HCT116 (cell line): ENCODE measurements around the gene PQBP1. TPM values are rescaled to one million over a fixed set of nuclear protein-coding genes. Genes with fewer than 3 reads are reported as not detected.
A peak's percentile ranks its signal among the peaks of the same experiment; 100 is the strongest.

Experiments used
- ATAC-seq: fragments of 200-7000 bp; cut with Tn5 transposase; 2 replicates; pipeline ENCODE4 v1.9.1; 2020; ENCODE audit warnings: mild to moderate bottlenecking, moderate library complexity
- Bru-seq: library from RNA; stranded (reverse); fragments of 400-500 nt; gene quantifications from one replicate; lab custom pipeline; 2021; lab: Mats Ljungman, UMichigan
- BruChase-seq, 2 experiments: library from RNA; stranded (reverse); fragments of 400-500 nt; gene quantifications; one replicate each; lab custom pipeline; 2021; lab: Mats Ljungman, UMichigan
- BruUV-seq: library from RNA; stranded (reverse); fragments of 400-500 nt; replicated peaks from 2 replicates; lab custom pipeline; 2021; lab: Mats Ljungman, UMichigan
- CTCF ChIA-PET: fragments of 300-600 bp; sonication (Branson Sonifier 250); formaldehyde crosslinking; loops from one replicate; lab custom pipeline; 2021; ENCODE audit warnings: antibody characterized with exemption; lab: Charles Lee
- POLR2A ChIA-PET: fragments of 300-600, 350-600 bp; sonication (Branson Sonifier 250); formaldehyde crosslinking; loops from one replicate; lab custom pipeline; 2021; ENCODE audit warnings: antibody characterized with exemption; lab: Charles Lee
- RAD21 ChIA-PET, 2 experiments: fragments of 300-600 bp; sonication (Branson Sonifier 250); formaldehyde crosslinking; loops; one replicate each; lab custom pipeline; 2023; ENCODE audit warnings: low total read pairs in 2 of 2; ENCODE audit not compliant: uncharacterized antibody in 2 of 2, unreplicated experiment in 2 of 2, low non-redundant PET in 1 of 2; lab: Charles Lee
- DNase-seq: peaks from one replicate; pipeline ENCODE4 v3.0.0-alpha.2; 2010; ENCODE audit warnings: low read depth, low spot score
- H2AFZ ChIP-seq: fragments of 200-600 bp; shearing (Covaris generic), sonication (generic); 2 replicates; pipeline ENCODE4 v1.6.1; 2017; ENCODE audit warnings: low read depth, mixed run types, mixed read lengths, antibody characterized with exemption, low read length; ENCODE audit not compliant: poor library complexity, severe bottlenecking
- H3K27ac ChIP-seq: 2 replicates; pipeline ENCODE4 v1.5.1; 2012; ENCODE audit warnings: low read depth, low read length
- H3K27me3 ChIP-seq: fragments of 200-600 bp; sonication (generic); 2 replicates; pipeline ENCODE4 v1.6.1; 2016; ENCODE audit warnings: mixed run types, low read length, mixed read lengths; ENCODE audit not compliant: insufficient read depth
- H3K36me3 ChIP-seq, 2 experiments: fragments of 200-500 bp in 1 of 2; fragments of 200-600 bp in 1 of 2; sonication (Bioruptor generic) in 1 of 2; sonication (generic) in 1 of 2; 2 replicates each; pipeline versions ENCODE4 v1.5.1 to v1.6.1; 2014 to 2016; ENCODE audit warnings: low read length in 2 of 2, inconsistent platforms in 1 of 2, mixed read lengths in 1 of 2, mixed run types in 1 of 2; ENCODE audit not compliant: insufficient read depth in 2 of 2, control insufficient read depth in 1 of 2
- H3K4me1 ChIP-seq, 2 experiments: fragments of 200-600 bp in 1 of 2; sonication (generic) in 1 of 2; 2 replicates each; pipeline versions ENCODE4 v1.5.1 to v1.6.1; 2012 to 2017; ENCODE audit warnings: low read length in 2 of 2, inconsistent platforms in 1 of 2, mild to moderate bottlenecking in 1 of 2, mixed read lengths in 1 of 2, mixed run types in 1 of 2, moderate library complexity in 1 of 2; ENCODE audit not compliant: insufficient read depth in 2 of 2, control insufficient read depth in 1 of 2
- H3K4me2 ChIP-seq: fragments of 200-600 bp; sonication (generic); 2 replicates; pipeline ENCODE4 v1.6.1; 2017; ENCODE audit warnings: mixed run types, low read length, mixed read lengths
- H3K4me3 ChIP-seq, 2 experiments: fragments of 200-600 bp in 1 of 2; sonication (generic) in 1 of 2; replicated peaks in 1 of 2; 2 replicates each; pipeline ENCODE4 v1.5.1; 2011 to 2016; ENCODE audit warnings: low read length in 2 of 2, control low read depth in 1 of 2, low read depth in 1 of 2, mild to moderate bottlenecking in 1 of 2, mixed read lengths in 1 of 2, mixed run types in 1 of 2
- H3K79me2 ChIP-seq: fragments of 200-600 bp; sonication (generic); 2 replicates; pipeline ENCODE4 v1.6.1; 2017; ENCODE audit warnings: mild to moderate bottlenecking, mixed run types, low read length, moderate library complexity, mixed read lengths; ENCODE audit not compliant: insufficient read depth
- H3K9ac ChIP-seq: fragments of 200-600 bp; sonication (generic); 2 replicates; pipeline ENCODE4 v1.6.1; 2016; ENCODE audit warnings: low read length, mixed read lengths
- H3K9me2 ChIP-seq: fragments of 200-600 bp; sonication (generic), shearing (Covaris generic); 2 replicates; pipeline ENCODE4 v1.6.1; 2017; ENCODE audit warnings: mixed run types, mild to moderate bottlenecking, moderate library complexity; ENCODE audit not compliant: insufficient read depth
- H3K9me3 ChIP-seq, 2 experiments: fragments of 200-500 bp in 1 of 2; fragments of 200-600 bp in 1 of 2; sonication (Bioruptor generic) in 1 of 2; sonication (generic) in 1 of 2; 2 replicates each; pipeline ENCODE4 v1.6.1; 2014 to 2017; ENCODE audit warnings: low read length in 2 of 2, mixed read lengths in 2 of 2, inconsistent platforms in 1 of 2, low read depth in 1 of 2, mild to moderate bottlenecking in 1 of 2, mixed run types in 1 of 2, moderate library complexity in 1 of 2; ENCODE audit not compliant: control insufficient read depth in 1 of 2, insufficient read depth in 1 of 2
- H4K20me1 ChIP-seq: fragments of 200-600 bp; sonication (generic), shearing (Covaris generic); 2 replicates; pipeline ENCODE4 v1.6.1; 2017; ENCODE audit warnings: mixed run types, mild to moderate bottlenecking, moderate library complexity; ENCODE audit not compliant: insufficient read depth
- CBX3 ChIP-seq: IDR thresholded peaks from 2 replicates; pipeline ENCODE4 v1.6.1; 2012; ENCODE audit warnings: low read depth
- ELF1 ChIP-seq: IDR thresholded peaks from 2 replicates; pipeline ENCODE4 v1.6.1; 2012; ENCODE audit warnings: low read depth, borderline replicate concordance
- POLR2A ChIP-seq: IDR thresholded peaks from 2 replicates; pipeline ENCODE4 v1.7.0; 2011; ENCODE audit warnings: borderline replicate concordance; ENCODE audit not compliant: insufficient read depth, insufficient read length; ENCODE audit errors: extremely low read depth
- POLR2AphosphoS5 ChIP-seq: IDR thresholded peaks from 2 replicates; pipeline ENCODE4 v1.6.1; 2011; ENCODE audit warnings: mild to moderate bottlenecking, low read depth, low read length, moderate library complexity
- YY1 ChIP-seq: IDR thresholded peaks from 2 replicates; pipeline ENCODE4 v1.6.1; 2011; ENCODE audit warnings: low read length, low read depth, moderate library complexity, mild to moderate bottlenecking; ENCODE audit not compliant: insufficient replicate concordance; ENCODE audit errors: extremely low read depth
- ZFX ChIP-seq: fragments of 450-650 bp; IDR thresholded peaks from 2 replicates; pipeline ENCODE4 v1.6.1; 2017
- intact Hi-C: fragments of 100-400 bp; cut with micrococcal nuclease; formaldehyde crosslinking; loops from 2 replicates; pipeline ENCODE4 v1.10.0; 2022
- long read RNA-seq: library from polyadenylated mRNA; unstranded; transcript quantifications from one replicate; pipeline ENCODE4 v2.0.0, GENCODE V29; 2021; ENCODE audit not compliant: unreplicated experiment
- polyA plus RNA-seq: library from polyadenylated mRNA; unstranded; fragments of >200 nt; gene quantifications from 2 replicates; pipeline ENCODE4 v1.2.1, GENCODE V29; 2012; ENCODE audit warnings: missing spikeins
- total RNA-seq: library from RNA; stranded (reverse); gene quantifications from one replicate; pipeline ENCODE4 v1.2.1, GENCODE V29; 2021; ENCODE audit not compliant: unreplicated experiment

PQBP1 gene, protein sequence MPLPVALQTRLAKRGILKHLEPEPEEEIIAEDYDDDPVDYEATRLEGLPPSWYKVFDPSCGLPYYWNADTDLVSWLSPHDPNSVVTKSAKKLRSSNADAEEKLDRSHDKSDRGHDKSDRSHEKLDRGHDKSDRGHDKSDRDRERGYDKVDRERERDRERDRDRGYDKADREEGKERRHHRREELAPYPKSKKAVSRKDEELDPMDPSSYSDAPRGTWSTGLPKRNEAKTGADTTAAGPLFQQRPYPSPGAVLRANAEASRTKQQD
- 67.1 TPM for total RNA-seq
- polyA plus RNA-seq, result 87.3 and 112 TPM in 2 replicates
- Bru-seq, nascent RNA, result percentile 76 among the genes with signal in this experiment
- percentile 84 among the genes with signal in this experiment for BruChase-seq, experiment 1, labeled RNA remaining after a 6-hour chase
- percentile 80 among the genes with signal in this experiment for BruChase-seq, experiment 2, labeled RNA remaining after a 2-hour chase
- long read RNA-seq, transcript PQBP1-211 (5 exons, 1,012 nt), result minor isoform, 9 of 55 reads
- long read RNA-seq, transcript PQBP1-207 (7 exons, 1,020 nt), result major isoform, 20 of 55 reads
- long read RNA-seq, partial matches to known transcripts, result 3 of 55 reads
- long read RNA-seq, other reads (novel, unspliced or antisense), result 16 of 55 reads

- intact Hi-C loops, result loop anchor here (10.0 kb wide), 1 partner anchor 93 kb away; the partner anchor contains the start of gene HDAC6
- peaks cover 3 to 11% of the 10 kb centered on the region in 2 experiments; a peak in 1 of 4 replicates for H3K4me1 ChIP-seq
- peak within 1 kb of the TSS; percentile 83 for H3K9ac ChIP-seq
- peak within 1 kb of the TSS; percentile 75 to 77 for H3K4me3 ChIP-seq
- peaks cover 0 to 7% of the 10 kb centered on the region in 2 experiments; a peak in 2 of 4 replicates for H3K36me3 ChIP-seq
- no peaks in the 10 kb centered on the region for H3K27me3 ChIP-seq
- peaks cover 38% of the 10 kb centered on the region for H3K79me2 ChIP-seq
- H3K9me2 ChIP-seq, result no peaks in the 10 kb centered on the region
- H3K9me3 ChIP-seq, result no peaks in the 10 kb centered on the region
- no TSS peak for BruUV-seq
- peak within 1 kb of the TSS; percentile 87 for H3K4me2 ChIP-seq
- POLR2A ChIA-PET, result interaction anchor here (1.0 to 1.6 kb wide), 5 partner anchors 14 to 293 kb away, joined by 3 to 12 read pairs (median 4); partner anchors contain the start of genes HDAC6, OTUD5 and SLC35A2
- TF ChIP-seq ELF1 (no peak), POLR2A (peak; percentile 62), ZFX (peak; percentile 24; the same call in 1 of the 2 replicates), POLR2AphosphoS5 (peak; percentile 62), CBX3 (no peak), YY1 (peak; percentile 40)
- TF ChIP-seq, all 23 proteins: peak for 4
- Histone ChIP-seq H3K27ac (peak within 1 kb of the TSS; percentile 96), H2AFZ (no peak within 1 kb of the TSS), H4K20me1 (no peaks in the 10 kb centered on the region)
- CTCF ChIA-PET, result no interaction called here
- DNase-seq, result peak; percentile 93
- RAD21 ChIA-PET, result no interaction called here
- ATAC-seq, result peak; percentile 90
Measured at GRCh38 chrX:48897625-48898306, at the start of gene PQBP1, which contains the start of gene TIMM17B. Gene PQBP1 (plus strand): TSS chrX:48897930. CDS start chrX:48898510, 580 bp downstream. Gene TIMM17B (minus strand): TSS chrX:48897768. CDS start chrX:48897749, 19 bp downstream.
